ENCODE data around the gene AQP9.
"Not testable (repeated sequence)": the region's sequence is repeated elsewhere in the genome, so short reads cannot be mapped to it uniquely, and the experiment has no call there.

Gene AQP9

GRCh38 chr15:58179206-58179605 is 41.0 kb downstream of the AQP9 start:
- TF ChIP-seq CTCF (conservative IDR thresholded peaks at IDR 0.05), result no peak
- H3K27ac ChIP-seq, result no peak overlapping the region

GRCh38 chr15:58179741-58180381 is 41.7 kb downstream of the AQP9 start:
- TF ChIP-seq CTCF (conservative IDR thresholded peaks at IDR 0.05), result no peak
- no peak overlapping the region for H3K27ac ChIP-seq

GRCh38 chr15:58182460-58183163 is 44.4 kb downstream of the AQP9 start:
- TF ChIP-seq CTCF (conservative IDR thresholded peaks at IDR 0.05), result peak; percentile 98
- H3K27ac ChIP-seq, result no peak overlapping the region

GRCh38 chr15:58185439-58185838 is 47.3 kb downstream of the AQP9 start:
- no peak; the same call in 1 of the 2 replicates for TF ChIP-seq CTCF (conservative IDR thresholded peaks at IDR 0.05)
- no peak overlapping the region for H3K27ac ChIP-seq

GRCh38 chr15:58189148-58189811 is 51.1 kb downstream of the AQP9 start:
- no peak overlapping the region for H3K27ac ChIP-seq
- TF ChIP-seq CTCF (conservative IDR thresholded peaks at IDR 0.05), result no peak

GRCh38 chr15:58190419-58190818 is 52.2 kb downstream of the AQP9 start:
- no peak overlapping the region for H3K27ac ChIP-seq
- TF ChIP-seq CTCF (conservative IDR thresholded peaks at IDR 0.05), result no peak

- H3K27ac ChIP-seq, result not testable (repeated sequence)
These were observed 55.5 kb downstream of the AQP9 start for GRCh38 chr15:58193636-58194035.

GRCh38 chr15:58200739-58201138 is 62.6 kb downstream of the AQP9 start:
- no peak for TF ChIP-seq CTCF (conservative IDR thresholded peaks at IDR 0.05)
- no peak overlapping the region for H3K27ac ChIP-seq

Data from VCaP (cell line).